A673 (cell line): ENCODE measurements around the gene GABRR2. TPM values are rescaled to one million over a fixed set of nuclear protein-coding genes. Genes with fewer than 3 reads are reported as not detected.

Experiments used
- BruUV-seq: library from RNA; stranded (reverse); fragments of 400-500 nt; replicated peaks from 2 replicates; lab custom pipeline; 2021; lab: Mats Ljungman, UMichigan
- CTCF ChIA-PET: fragments of 300-600 bp; sonication (Branson Sonifier 250); formaldehyde crosslinking; loops from one replicate; lab custom pipeline; 2022; ENCODE audit warnings: antibody characterized with exemption; lab: Charles Lee
- POLR2A ChIA-PET: fragments of 300-600 bp; sonication (Branson Sonifier 250); formaldehyde crosslinking; loops from one replicate; lab custom pipeline; 2022; ENCODE audit warnings: antibody characterized with exemption; ENCODE audit not compliant: low non-redundant PET; lab: Charles Lee
- DNase-seq: peaks from one replicate; pipeline ENCODE4 v3.0.0-alpha.2; 2015; ENCODE audit warnings: low spot score
- H3K27ac ChIP-seq: fragments of 200-600 bp; sonication (generic); 2 replicates; pipeline ENCODE4 v1.5.1; 2016; ENCODE audit warnings: mixed run types, low read depth, mild to moderate bottlenecking, mixed read lengths, antibody characterized with exemption, low read length; ENCODE audit not compliant: poor library complexity, severe bottlenecking
- H3K27me3 ChIP-seq: fragments of 200-600 bp; sonication (generic); replicated peaks from 2 replicates; pipeline ENCODE4 v1.6.1; 2017; ENCODE audit warnings: mixed run types, low read depth, mild to moderate bottlenecking, mixed read lengths, antibody characterized with exemption, low read length; ENCODE audit not compliant: insufficient read depth, poor library complexity
- H3K36me3 ChIP-seq: fragments of 200-600 bp; sonication (generic); 2 replicates; pipeline ENCODE4 v1.6.1; 2016; ENCODE audit warnings: mixed run types, mild to moderate bottlenecking, mixed read lengths, antibody characterized with exemption, low read length; ENCODE audit not compliant: insufficient read depth, poor library complexity, severe bottlenecking
- H3K4me1 ChIP-seq: fragments of 200-600 bp; sonication (generic); 2 replicates; pipeline ENCODE4 v1.6.1; 2017; ENCODE audit warnings: mixed run types, mild to moderate bottlenecking, mixed read lengths, antibody characterized with exemption, low read length; ENCODE audit not compliant: insufficient read depth, poor library complexity, severe bottlenecking
- H3K4me3 ChIP-seq: fragments of 200-600 bp; sonication (generic); 2 replicates; pipeline ENCODE4 v1.5.1; 2016; ENCODE audit warnings: low read depth, mixed run types, mild to moderate bottlenecking, mixed read lengths, low read length; ENCODE audit not compliant: poor library complexity, severe bottlenecking
- H3K9me3 ChIP-seq: fragments of 200-600 bp; sonication (generic); 2 replicates; pipeline ENCODE4 v1.6.1; 2016; ENCODE audit warnings: mixed run types, low read depth, mild to moderate bottlenecking, mixed read lengths, antibody characterized with exemption, low read length; ENCODE audit not compliant: poor library complexity, severe bottlenecking
- EZH2 ChIP-seq: fragments of 200-600 bp; sonication (generic); IDR thresholded peaks from 2 replicates; pipeline ENCODE4 v1.6.1; 2017; ENCODE audit warnings: borderline replicate concordance, low read depth, mild to moderate bottlenecking, mixed read lengths, antibody characterized with exemption, low read length; ENCODE audit not compliant: poor library complexity, severe bottlenecking
- intact Hi-C: fragments of 100-400 bp; cut with micrococcal nuclease; formaldehyde crosslinking; loops from one replicate; pipeline ENCODE4 v1.10.0; 2022; ENCODE audit not compliant: unreplicated experiment
- total RNA-seq: library from RNA; stranded (reverse); gene quantifications from 2 replicates; pipeline ENCODE4 v1.2.3, GENCODE V29; 2021
- TF ChIP-seq, protein P1 (sequence below): fragments of 300-800, 200-600 bp; sonication (generic); conservative IDR thresholded peaks from 2 replicates; pipeline ENCODE4 v1.5.1; 2017; ENCODE audit warnings: low read depth, mild to moderate bottlenecking, antibody characterized with exemption, low read length, moderate library complexity, mixed read lengths

Gene GABRR2
- total RNA-seq, 1 experiment from 2014 or later = 0.67 TPM

DNA sequence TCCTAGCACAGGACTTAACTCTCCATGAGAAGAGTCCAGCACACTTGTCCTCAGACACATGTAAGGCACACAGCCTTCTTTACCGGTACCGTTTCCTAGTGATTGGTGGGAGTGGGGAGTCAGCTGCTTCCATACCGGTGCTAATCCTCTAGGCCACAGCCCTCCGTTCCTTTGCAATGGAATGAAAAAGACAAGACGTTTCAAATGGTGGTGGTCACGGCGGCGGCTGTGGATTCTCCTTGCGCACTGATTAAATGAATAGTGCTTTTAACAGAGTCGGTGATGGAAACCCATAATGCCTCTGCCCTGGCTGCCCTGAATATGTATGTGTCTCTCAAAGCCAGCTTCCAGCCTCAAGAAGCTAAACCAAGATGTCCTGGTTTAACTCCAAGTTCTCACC is 63.1 kb downstream of the GABRR2 start:
- POLR2A ChIA-PET = no interaction called here
- no TSS peak for BruUV-seq
- no peak for DNase-seq
- no peaks in the 10 kb centered on the region for H3K27me3 ChIP-seq
- H3K4me3 ChIP-seq = no peak overlapping the region
- CTCF ChIA-PET = no interaction called here
- no peak overlapping the region for H3K27ac ChIP-seq
- no peaks in the 10 kb centered on the region for H3K9me3 ChIP-seq
- H3K36me3 ChIP-seq = no peaks in the 10 kb centered on the region
- no peak for TF ChIP-seq EZH2
- TF ChIP-seq, protein P1, sequence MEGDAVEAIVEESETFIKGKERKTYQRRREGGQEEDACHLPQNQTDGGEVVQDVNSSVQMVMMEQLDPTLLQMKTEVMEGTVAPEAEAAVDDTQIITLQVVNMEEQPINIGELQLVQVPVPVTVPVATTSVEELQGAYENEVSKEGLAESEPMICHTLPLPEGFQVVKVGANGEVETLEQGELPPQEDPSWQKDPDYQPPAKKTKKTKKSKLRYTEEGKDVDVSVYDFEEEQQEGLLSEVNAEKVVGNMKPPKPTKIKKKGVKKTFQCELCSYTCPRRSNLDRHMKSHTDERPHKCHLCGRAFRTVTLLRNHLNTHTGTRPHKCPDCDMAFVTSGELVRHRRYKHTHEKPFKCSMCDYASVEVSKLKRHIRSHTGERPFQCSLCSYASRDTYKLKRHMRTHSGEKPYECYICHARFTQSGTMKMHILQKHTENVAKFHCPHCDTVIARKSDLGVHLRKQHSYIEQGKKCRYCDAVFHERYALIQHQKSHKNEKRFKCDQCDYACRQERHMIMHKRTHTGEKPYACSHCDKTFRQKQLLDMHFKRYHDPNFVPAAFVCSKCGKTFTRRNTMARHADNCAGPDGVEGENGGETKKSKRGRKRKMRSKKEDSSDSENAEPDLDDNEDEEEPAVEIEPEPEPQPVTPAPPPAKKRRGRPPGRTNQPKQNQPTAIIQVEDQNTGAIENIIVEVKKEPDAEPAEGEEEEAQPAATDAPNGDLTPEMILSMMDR = no peak
- H3K4me1 ChIP-seq = no peaks in the 10 kb centered on the region
- intact Hi-C loops = no loop called here

DNA sequence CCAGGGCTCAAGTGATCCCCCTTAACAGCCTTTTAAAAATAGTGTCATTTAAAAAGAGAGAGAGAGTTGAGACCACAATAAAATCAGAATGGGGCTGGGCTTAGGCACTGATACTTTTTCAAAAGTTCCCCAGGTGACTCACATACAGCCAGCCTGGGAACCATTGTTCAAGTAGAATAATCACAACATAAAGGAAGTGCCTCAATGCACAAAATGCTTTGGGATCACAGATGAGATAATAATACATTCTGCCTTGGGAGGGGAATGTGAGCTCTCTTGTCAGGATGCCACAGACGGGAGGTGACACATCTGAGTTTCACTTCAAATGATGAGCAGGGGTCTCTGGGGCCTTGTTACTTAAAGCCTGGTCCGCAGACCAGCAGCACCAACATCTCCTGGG is 63.9 kb downstream of the GABRR2 start:
- BruUV-seq = no TSS peak

GRCh38 chr6:89250239-89250638 is 64.9 kb downstream of the GABRR2 start:
- CTCF ChIA-PET = no interaction called here
- Histone ChIP-seq H3K4me3 (no peak overlapping the region), H3K27me3 (no peaks in the 10 kb centered on the region), H3K27ac (no peak overlapping the region), H3K4me1 (no peaks in the 10 kb centered on the region), H3K9me3 (no peaks in the 10 kb centered on the region), H3K36me3 (no peaks in the 10 kb centered on the region)
- TF ChIP-seq, protein P1 = no peak
- TF ChIP-seq EZH2 = no peak
- DNase-seq = no peak
- no TSS peak for BruUV-seq
- intact Hi-C loops = no loop called here
- POLR2A ChIA-PET = no interaction called here

More for the DNA sequence above, 63.9 kb downstream of the GABRR2 start:
- POLR2A ChIA-PET = no interaction called here
- Histone ChIP-seq H3K27me3 (no peaks in the 10 kb centered on the region), H3K36me3 (no peaks in the 10 kb centered on the region), H3K4me3 (no peak overlapping the region), H3K4me1 (no peaks in the 10 kb centered on the region), H3K27ac (no peak overlapping the region), H3K9me3 (no peaks in the 10 kb centered on the region)
- TF ChIP-seq, protein P1 = no peak
- TF ChIP-seq EZH2 = no peak
- intact Hi-C loops = no loop called here
- no peak for DNase-seq
- CTCF ChIA-PET = no interaction called here
